Measurements from ENCODE around the gene ANXA2. TPM values are rescaled to one million over a fixed set of nuclear protein-coding genes. Genes with fewer than 3 reads are reported as not detected.
A peak's percentile ranks its signal among the peaks of the same experiment; 100 is the strongest.

ANXA2 gene
- total and polyA plus RNA-seq, 4 experiments from 2014 or later = 148 to 682 (median 360) TPM

DNA sequence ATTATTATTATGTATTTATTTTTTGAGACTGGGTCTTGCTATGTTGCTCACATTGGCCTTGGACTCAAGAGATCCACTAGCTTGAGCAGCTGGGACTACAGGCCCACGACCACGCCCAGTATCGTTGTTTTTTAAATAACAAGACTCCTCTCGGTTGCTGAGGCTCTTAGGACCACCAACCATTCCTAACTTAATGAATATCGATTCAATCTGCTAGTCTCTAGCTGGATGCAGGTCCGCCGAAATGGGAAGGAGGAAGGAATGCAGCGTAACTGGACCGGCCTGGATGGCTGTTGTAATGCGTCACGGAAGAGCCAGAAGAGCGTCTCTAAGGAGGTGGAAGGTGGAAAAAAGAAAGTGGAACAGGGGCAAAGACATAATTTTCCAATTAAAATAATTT, 1.7 kb downstream of the ANXA2 start:
- Mint-ChIP-seq H3K4me1 (peaks cover 39 to 79% (median 62%) of the 10 kb centered on the region in 4 donors), H3K9me3 (peaks cover 0 to 11% (median 2%) of the 10 kb centered on the region in 8 donors), H3K4me3 (peak overlapping the region; percentile 23 to 98 (median 92)), H3K27ac (peak overlapping the region; percentile 5 to 99 (median 91)), H3K27me3 (peaks cover 0 to 7% of the 10 kb centered on the region in 2 donors), H3K36me3 (peaks cover 13 to 37% of the 10 kb centered on the region in 2 donors)
- H3K9me3 ChIP-seq (ENCODE audit: control insufficient read depth in 1 of 2, low read length in 2 of 2) = no peaks in the 10 kb centered on the region
- no peak for DNase-seq
- H3K36me3 ChIP-seq (ENCODE audit: insufficient read depth, low read length) = no peaks in the 10 kb centered on the region
- H3K4me3 ChIP-seq (ENCODE audit: low read length in 2 of 2) = peak overlapping the region in 1 of 2 donors; percentile 86
- ChIA-PET POLR2A (ENCODE audit: partially characterized antibody) (interaction anchor here (0.8 to 1.5 kb wide), 4 partner anchors 32 to 708 kb away, joined by 3 to 6 read pairs (median 3); no protein-coding TSS in a partner anchor), CTCF (ENCODE audit: partially characterized antibody) (no interaction called here)
- peak overlapping the region; percentile 75 for H3K27ac ChIP-seq (ENCODE audit: low read depth, low read length)
- peaks cover 78% of the 10 kb centered on the region for H3K4me1 ChIP-seq (ENCODE audit: insufficient read depth, low read length)
- intact Hi-C loops (cut with micrococcal nuclease) = loop anchor here (10.0 kb wide), 1 partner anchor 189 kb away; no protein-coding TSS in a partner anchor
- no peaks in the 10 kb centered on the region for H3K27me3 ChIP-seq (ENCODE audit: insufficient read depth, low read length)

DNA sequence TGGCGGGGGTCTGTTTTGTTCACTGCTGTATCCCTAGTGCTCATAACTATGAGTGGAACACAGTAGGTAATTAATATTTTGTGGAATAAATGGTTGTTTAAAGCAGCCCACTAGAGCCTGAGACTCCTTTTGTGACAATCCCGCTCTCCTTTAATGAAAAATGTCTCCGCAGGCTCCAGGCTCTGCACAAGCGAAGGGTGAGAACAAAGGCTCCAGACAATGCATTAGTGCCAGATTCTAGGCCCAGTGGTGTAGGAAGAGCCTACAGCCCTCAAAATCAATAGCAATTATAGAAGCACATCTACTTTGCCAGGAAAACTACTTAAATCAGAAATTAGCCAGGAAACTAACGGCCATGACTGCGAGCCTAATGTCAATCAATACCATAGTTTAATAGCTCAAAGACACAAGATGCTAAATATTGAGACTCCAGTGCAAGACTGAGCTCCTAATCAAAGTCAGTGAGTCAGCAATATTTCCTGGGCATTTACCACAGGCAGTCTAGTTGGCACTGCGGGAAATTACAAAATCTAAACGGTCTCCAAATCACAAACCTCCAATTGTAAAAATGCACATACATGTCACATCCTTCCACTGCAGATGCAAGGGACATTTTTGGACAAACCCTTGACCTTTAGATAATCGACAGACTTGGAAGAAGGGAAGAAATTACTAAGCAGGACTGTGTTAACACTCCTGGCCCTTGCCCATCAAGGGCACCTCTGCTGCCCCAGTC, 2.3 kb downstream of the ANXA2 start:
- H3K36me3 ChIP-seq (ENCODE audit: insufficient read depth, low read length) = no peaks in the 10 kb centered on the region
- peaks cover 0 to 11% (median 2%) of the 10 kb centered on the region in 8 donors for H3K9me3 Mint-ChIP-seq
- H3K4me3 ChIP-seq (ENCODE audit: low read length in 2 of 2) = no peak overlapping the region
- H3K4me3 Mint-ChIP-seq = peak overlapping the region in 7 of 8 donors; percentile 18 to 55 (median 28)
- ChIA-PET POLR2A (ENCODE audit: partially characterized antibody) (interaction anchor here (0.7 to 1.5 kb wide), 6 partner anchors 31 to 707 kb away, joined by 3 to 6 read pairs (median 3); no protein-coding TSS in a partner anchor), CTCF (ENCODE audit: partially characterized antibody) (interaction anchor here (1.9 kb wide), 1 partner anchor 48 kb away, joined by 10 read pairs; no protein-coding TSS in a partner anchor)
- H3K27me3 Mint-ChIP-seq = peaks cover 0 to 7% of the 10 kb centered on the region in 2 donors
- DNase-seq = no peak
- intact Hi-C loops (cut with micrococcal nuclease) = loop anchor here (2.0 to 10.0 kb wide), 2 partner anchors 13 to 189 kb away; no protein-coding TSS in a partner anchor
- H3K36me3 Mint-ChIP-seq = peaks cover 13 to 37% of the 10 kb centered on the region in 2 donors
- H3K27ac ChIP-seq (ENCODE audit: low read depth, low read length) = no peak overlapping the region
- peaks cover 85% of the 10 kb centered on the region for H3K4me1 ChIP-seq (ENCODE audit: insufficient read depth, low read length)
- H3K9me3 ChIP-seq (ENCODE audit: control insufficient read depth in 1 of 2, low read length in 2 of 2) = no peaks in the 10 kb centered on the region
- peaks cover 44 to 86% (median 68%) of the 10 kb centered on the region in 4 donors for H3K4me1 Mint-ChIP-seq
- H3K27me3 ChIP-seq (ENCODE audit: insufficient read depth, low read length) = no peaks in the 10 kb centered on the region
- peak overlapping the region; percentile 28 to 99 (median 63) for H3K27ac Mint-ChIP-seq

DNA sequence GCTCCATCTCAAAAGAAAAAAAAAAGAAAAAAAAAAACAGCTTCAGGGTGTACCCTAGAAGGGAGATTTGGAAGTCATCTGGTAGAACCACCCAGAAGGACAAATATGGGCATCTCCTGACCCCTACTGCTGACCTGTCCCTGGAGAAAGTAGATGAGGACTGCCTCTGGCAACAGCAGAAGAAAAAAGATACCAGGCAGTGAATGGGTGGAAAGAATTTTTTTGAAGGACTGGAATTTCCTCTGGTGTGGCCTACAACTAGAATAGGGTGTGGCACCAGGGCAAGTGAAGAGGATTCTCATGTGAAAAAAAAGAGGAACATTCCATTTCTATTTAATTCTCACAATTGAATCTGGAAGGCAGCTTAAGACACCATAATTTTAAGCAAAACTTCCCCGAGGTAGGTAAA, 3.1 kb downstream of the ANXA2 start:
- CTCF ChIA-PET (ENCODE audit: partially characterized antibody) = interaction anchor here (1.3 to 1.9 kb wide), 2 partner anchors 34 to 48 kb away, joined by 4 to 10 read pairs; no protein-coding TSS in a partner anchor

DNA sequence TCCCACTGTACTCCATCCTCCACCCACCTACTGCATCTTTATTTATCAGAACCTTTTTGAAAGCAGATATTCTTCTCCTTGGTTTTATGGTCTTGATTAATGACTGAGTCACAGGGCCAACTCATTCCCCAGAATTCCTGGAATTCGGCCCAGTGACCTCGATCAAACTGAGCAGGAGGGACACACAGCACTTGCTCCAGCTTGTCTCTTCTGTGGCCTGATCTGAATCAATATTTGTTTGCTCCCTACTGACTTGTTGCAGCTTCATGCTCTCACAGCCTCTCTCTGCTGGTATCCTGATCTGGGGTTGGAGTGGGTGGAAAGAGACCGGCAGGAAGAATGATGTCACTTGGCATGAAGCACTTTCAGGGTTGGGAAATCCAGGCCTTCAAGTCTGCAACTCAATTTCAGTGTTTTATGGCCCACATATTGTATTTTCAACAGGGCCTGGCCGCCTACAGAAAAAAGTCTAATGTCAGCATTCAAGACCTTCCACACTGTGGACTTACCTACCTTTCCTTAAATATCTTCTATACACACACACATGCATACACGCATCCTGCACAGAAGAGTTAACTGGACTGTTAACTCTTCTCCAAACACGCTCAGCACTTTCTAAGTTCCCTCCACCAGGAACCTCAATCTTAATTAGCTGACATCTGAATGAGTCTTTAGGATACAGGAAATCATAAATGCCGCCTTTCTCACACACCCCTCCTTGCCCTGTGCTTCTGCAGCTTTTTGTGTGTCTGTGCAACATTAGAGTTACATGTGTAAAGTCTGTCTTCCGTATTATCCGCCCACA, 4.6 kb downstream of the ANXA2 start:
- CTCF ChIA-PET (ENCODE audit: partially characterized antibody) = no interaction called here
- peaks cover 10 to 26% of the 10 kb centered on the region in 2 donors for H3K36me3 Mint-ChIP-seq
- POLR2A ChIA-PET (ENCODE audit: partially characterized antibody) = interaction anchor here (1.2 kb wide), 1 partner anchor 16 kb away, joined by 3 read pairs; no protein-coding TSS in a partner anchor

More for the DNA sequence above, 3.1 kb downstream of the ANXA2 start:
- DNase-seq = no peak
- Mint-ChIP-seq H3K4me3 (peak overlapping the region in 3 of 8 donors; percentile 17 to 40 (median 18)), H3K36me3 (peaks cover 13 to 37% of the 10 kb centered on the region in 2 donors), H3K9me3 (peaks cover 0 to 11% (median 2%) of the 10 kb centered on the region in 8 donors), H3K4me1 (peaks cover 51 to 90% (median 76%) of the 10 kb centered on the region in 4 donors), H3K27ac (peak overlapping the region in 6 of 7 donors; percentile 36 to 90 (median 76)), H3K27me3 (peaks cover 0 to 7% of the 10 kb centered on the region in 2 donors)
- Histone ChIP-seq H3K4me1 (ENCODE audit: insufficient read depth, low read length) (peaks cover 92% of the 10 kb centered on the region), H3K27me3 (ENCODE audit: insufficient read depth, low read length) (no peaks in the 10 kb centered on the region), H3K27ac (ENCODE audit: low read depth, low read length) (no peak overlapping the region), H3K36me3 (ENCODE audit: insufficient read depth, low read length) (no peaks in the 10 kb centered on the region), H3K4me3 (ENCODE audit: low read length in 2 of 2) (no peak overlapping the region), H3K9me3 (ENCODE audit: control insufficient read depth in 1 of 2, low read length in 2 of 2) (no peaks in the 10 kb centered on the region)
- POLR2A ChIA-PET (ENCODE audit: partially characterized antibody) = interaction anchor here (0.7 to 1.1 kb wide), 2 partner anchors 32 to 85 kb away, joined by 3 to 4 read pairs; no protein-coding TSS in a partner anchor
- intact Hi-C loops (cut with micrococcal nuclease) = loop anchor here (2.0 to 10.0 kb wide), 3 partner anchors 14 to 190 kb away; no protein-coding TSS in a partner anchor

DNA sequence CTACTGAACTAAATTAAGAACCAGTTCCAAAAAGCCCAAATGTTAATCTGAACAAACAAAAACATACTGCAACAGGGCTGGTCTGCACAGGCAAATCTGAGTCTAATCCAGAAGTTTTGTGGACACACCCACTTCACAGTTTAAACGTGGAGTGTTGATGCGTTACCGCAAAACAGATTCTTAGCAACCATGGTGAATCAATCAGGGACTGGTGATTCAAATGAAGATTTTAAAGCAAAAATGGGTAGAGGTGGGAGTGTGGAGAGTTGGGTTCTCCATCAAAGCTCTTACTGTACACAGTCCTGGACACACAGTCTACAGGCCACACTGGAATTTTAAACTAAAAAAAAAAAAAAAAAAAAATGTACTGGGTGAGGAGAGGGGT, 5.2 kb downstream of the ANXA2 start:
- Histone ChIP-seq H3K4me3 (ENCODE audit: low read length in 2 of 2) (no peak overlapping the region), H3K27ac (ENCODE audit: low read depth, low read length) (peak overlapping the region; percentile 34), H3K36me3 (ENCODE audit: insufficient read depth, low read length) (no peaks in the 10 kb centered on the region), H3K27me3 (ENCODE audit: insufficient read depth, low read length) (no peaks in the 10 kb centered on the region), H3K4me1 (ENCODE audit: insufficient read depth, low read length) (peaks cover 89% of the 10 kb centered on the region), H3K9me3 (ENCODE audit: control insufficient read depth in 1 of 2, low read length in 2 of 2) (no peaks in the 10 kb centered on the region)
- DNase-seq = peak; percentile 45 to 76 (median 69)
- H3K9me3 Mint-ChIP-seq = no peaks in the 10 kb centered on the region
- CTCF ChIA-PET (ENCODE audit: partially characterized antibody) = no interaction called here
- POLR2A ChIA-PET (ENCODE audit: partially characterized antibody) = no interaction called here
- intact Hi-C loops (cut with micrococcal nuclease) = loop anchor here (5.0 to 10.0 kb wide), 2 partner anchors 60 to 192 kb away; no protein-coding TSS in a partner anchor
- no peaks in the 10 kb centered on the region for H3K27me3 Mint-ChIP-seq
- peaks cover 10 to 26% of the 10 kb centered on the region in 2 donors for H3K36me3 Mint-ChIP-seq
- peak overlapping the region in 6 of 8 donors; percentile 7 to 69 (median 54) for H3K4me3 Mint-ChIP-seq
- peaks cover 54 to 90% (median 75%) of the 10 kb centered on the region in 4 donors for H3K4me1 Mint-ChIP-seq
- peak overlapping the region; percentile 83 to 93 (median 89) for H3K27ac Mint-ChIP-seq

More for the DNA sequence above, 4.6 kb downstream of the ANXA2 start:
- Mint-ChIP-seq H3K4me1 (peaks cover 52 to 88% (median 75%) of the 10 kb centered on the region in 4 donors), H3K9me3 (no peaks in the 10 kb centered on the region), H3K27ac (peak overlapping the region; percentile 83 to 94 (median 89)), H3K27me3 (no peaks in the 10 kb centered on the region), H3K4me3 (peak overlapping the region in 6 of 8 donors; percentile 30 to 78 (median 56))
- Histone ChIP-seq H3K36me3 (ENCODE audit: insufficient read depth, low read length) (no peaks in the 10 kb centered on the region), H3K27ac (ENCODE audit: low read depth, low read length) (peak overlapping the region; percentile 34), H3K9me3 (ENCODE audit: control insufficient read depth in 1 of 2, low read length in 2 of 2) (no peaks in the 10 kb centered on the region), H3K27me3 (ENCODE audit: insufficient read depth, low read length) (no peaks in the 10 kb centered on the region), H3K4me1 (ENCODE audit: insufficient read depth, low read length) (peaks cover 91% of the 10 kb centered on the region), H3K4me3 (ENCODE audit: low read length in 2 of 2) (no peak overlapping the region)
- no peak for DNase-seq
- intact Hi-C loops (cut with micrococcal nuclease) = loop anchor here (5.0 to 10.0 kb wide), 2 partner anchors 59 to 192 kb away; no protein-coding TSS in a partner anchor

DNA sequence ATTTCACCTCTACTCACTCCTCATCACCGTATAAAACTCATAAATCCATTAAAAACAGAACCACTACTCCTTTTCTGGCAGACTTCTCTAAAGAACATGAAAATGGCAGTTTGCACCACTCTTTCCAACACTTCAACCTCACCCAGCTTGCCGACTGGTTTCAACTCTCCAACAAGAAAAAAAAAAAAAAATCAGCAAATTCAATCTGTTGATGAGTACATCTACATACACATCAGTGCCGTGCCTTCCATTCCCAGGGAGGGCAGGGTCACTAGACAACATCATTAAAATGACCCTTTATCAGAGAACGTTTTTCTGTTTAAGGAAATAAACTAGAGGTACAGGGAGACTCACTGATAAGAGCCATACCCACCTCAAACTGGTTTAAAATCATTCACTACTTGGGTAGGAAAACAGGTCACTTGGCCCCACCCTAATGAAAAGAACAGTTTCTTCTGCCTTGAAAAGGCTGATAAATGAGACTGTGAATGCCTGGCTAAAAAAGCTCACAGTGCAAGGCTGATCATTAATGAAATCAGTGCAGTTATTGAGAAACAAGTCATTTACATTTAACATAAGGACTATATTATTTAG, 6.0 kb downstream of the ANXA2 start:
- H3K4me3 Mint-ChIP-seq = peak overlapping the region in 5 of 8 donors; percentile 7 to 50 (median 22)
- CTCF ChIA-PET (ENCODE audit: partially characterized antibody) = interaction anchor here (1.0 kb wide), 1 partner anchor 18 kb away, joined by 3 read pairs; no protein-coding TSS in a partner anchor

More for the DNA sequence above, 6.0 kb downstream of the ANXA2 start:
- H3K4me1 ChIP-seq (ENCODE audit: insufficient read depth, low read length) = peaks cover 90% of the 10 kb centered on the region
- Mint-ChIP-seq H3K4me1 (peaks cover 60 to 94% (median 78%) of the 10 kb centered on the region in 4 donors), H3K36me3 (peaks cover 14 to 21% of the 10 kb centered on the region in 2 donors), H3K27ac (peak overlapping the region; percentile 16 to 90 (median 78)), H3K9me3 (no peaks in the 10 kb centered on the region), H3K27me3 (no peaks in the 10 kb centered on the region)
- intact Hi-C loops (cut with micrococcal nuclease) = loop anchor here (5.0 to 10.0 kb wide), 2 partner anchors 60 to 193 kb away; no protein-coding TSS in a partner anchor
- no peak for DNase-seq
- no peaks in the 10 kb centered on the region for H3K36me3 ChIP-seq (ENCODE audit: insufficient read depth, low read length)
- no peak overlapping the region for H3K27ac ChIP-seq (ENCODE audit: low read depth, low read length)
- no peak overlapping the region for H3K4me3 ChIP-seq (ENCODE audit: low read length in 2 of 2)
- H3K27me3 ChIP-seq (ENCODE audit: insufficient read depth, low read length) = no peaks in the 10 kb centered on the region
- H3K9me3 ChIP-seq (ENCODE audit: control insufficient read depth in 1 of 2, low read length in 2 of 2) = no peaks in the 10 kb centered on the region
- POLR2A ChIA-PET (ENCODE audit: partially characterized antibody) = no interaction called here
